Large intestine (tissue), 3 donors: ENCODE data around the gene ZNF516. TPM values are rescaled to one million over a fixed set of nuclear protein-coding genes. Genes with fewer than 3 reads are reported as not detected.

Experiments used
- DNase-seq, 2 donors: peaks; one replicate each; pipeline versions ENCODE4 v3.0.0 to v3.0.0-alpha.2; 2013
- H3K27ac ChIP-seq: one replicate; pipeline ENCODE4 v1.5.1; 2013; ENCODE audit warnings: low read length
- H3K27me3 ChIP-seq: 2 replicates; pipeline ENCODE4 v1.6.1; 2013; ENCODE audit warnings: low read length; ENCODE audit not compliant: control insufficient read depth, insufficient read depth
- H3K36me3 ChIP-seq: 2 replicates; pipeline ENCODE4 v1.6.1; 2013; ENCODE audit warnings: low read length; ENCODE audit not compliant: control insufficient read depth, insufficient read depth
- H3K4me1 ChIP-seq: one replicate; pipeline ENCODE4 v1.6.1; 2013; ENCODE audit warnings: low read length; ENCODE audit not compliant: control insufficient read depth, insufficient read depth
- H3K4me3 ChIP-seq: one replicate; pipeline ENCODE4 v1.5.1; 2013; ENCODE audit warnings: low read length
- H3K9me3 ChIP-seq: one replicate; pipeline ENCODE4 v1.6.1; 2013; ENCODE audit warnings: mild to moderate bottlenecking, low read depth, low read length, moderate library complexity; ENCODE audit not compliant: control insufficient read depth
- WGBS: methylation state at CpG from one replicate; pipeline ENCODE4 v1.1.5; 2013; ENCODE audit warnings: low lambda C conversion rate; ENCODE audit not compliant: insufficient coverage; 5-methylcytosine and 5-hydroxymethylcytosine counted together
- polyA plus RNA-seq: library from polyadenylated mRNA; unstranded; fragments of 120-200 nt; gene quantifications from one replicate; pipeline ENCODE4 v1.2.1, GENCODE V29; 2013

ZNF516 gene
- polyA plus RNA-seq, 1 donor, result 18.4 TPM

DNA sequence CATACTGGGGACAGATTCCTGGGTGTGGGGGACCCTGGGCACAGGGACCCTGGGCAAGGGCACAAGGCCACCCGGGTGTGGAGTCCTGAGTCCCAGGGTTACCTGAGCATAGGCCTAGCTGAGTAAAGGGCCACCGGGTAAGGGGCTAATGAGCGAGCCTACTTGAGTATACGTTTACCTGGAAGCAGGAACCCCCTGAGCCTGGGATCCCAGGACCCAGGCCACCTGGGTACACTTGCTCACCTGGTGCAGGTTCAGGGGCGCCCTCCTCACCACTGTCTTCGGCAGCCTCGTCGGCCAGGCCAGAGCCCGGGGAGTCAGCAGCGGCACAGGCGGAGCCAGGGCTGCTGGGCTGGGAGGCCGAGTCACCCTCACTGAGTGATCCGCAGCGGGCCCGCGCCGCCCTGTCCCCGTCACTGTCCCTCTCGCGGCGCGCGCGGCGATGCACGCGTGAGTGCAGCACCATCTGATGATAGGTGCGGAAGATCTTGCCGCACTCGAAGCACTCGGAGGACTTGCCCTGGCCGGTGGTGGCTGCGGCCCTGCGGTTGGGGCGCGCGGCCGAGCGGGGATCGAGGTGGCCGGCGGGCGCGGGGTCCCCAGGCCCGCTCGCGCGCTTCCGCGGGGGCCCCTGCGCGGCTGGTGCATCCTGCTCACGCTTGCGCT is 53.9 kb downstream of the ZNF516 start:
- Histone ChIP-seq H3K27ac (no peak overlapping the region), H3K4me3 (no peak overlapping the region), H3K9me3 (peaks cover 10% of the 10 kb centered on the region), H3K4me1 (no peaks in the 10 kb centered on the region), H3K27me3 (no peaks in the 10 kb centered on the region), H3K36me3 (peaks cover 50% of the 10 kb centered on the region)
- DNase-seq, result no peak
- WGBS, result 100% methylated on average over 6 of the region's 54 CpGs

GRCh38 chr18:76437910-76438309 is 57.1 kb downstream of the ZNF516 start:
- H3K27me3 ChIP-seq, result no peaks in the 10 kb centered on the region
- H3K4me1 ChIP-seq, result no peaks in the 10 kb centered on the region
- H3K4me3 ChIP-seq, result no peak overlapping the region
- peaks cover 77% of the 10 kb centered on the region for H3K36me3 ChIP-seq
- DNase-seq, result no peak
- no peak overlapping the region for H3K27ac ChIP-seq
- WGBS, result no CpG with 5 or more reads among the region's 8 CpGs
- peaks cover 10% of the 10 kb centered on the region for H3K9me3 ChIP-seq

- Histone ChIP-seq H3K36me3 (peaks cover 77% of the 10 kb centered on the region), H3K9me3 (peaks cover 6% of the 10 kb centered on the region), H3K4me1 (no peaks in the 10 kb centered on the region), H3K27ac (no peak overlapping the region), H3K27me3 (no peaks in the 10 kb centered on the region), H3K4me3 (no peak overlapping the region)
- DNase-seq, result no peak
- WGBS, result 83% methylated on average over 2 of the region's 11 CpGs
Measured at GRCh38 chr18:76437011-76437410, 58.0 kb downstream of the ZNF516 start.

DNA sequence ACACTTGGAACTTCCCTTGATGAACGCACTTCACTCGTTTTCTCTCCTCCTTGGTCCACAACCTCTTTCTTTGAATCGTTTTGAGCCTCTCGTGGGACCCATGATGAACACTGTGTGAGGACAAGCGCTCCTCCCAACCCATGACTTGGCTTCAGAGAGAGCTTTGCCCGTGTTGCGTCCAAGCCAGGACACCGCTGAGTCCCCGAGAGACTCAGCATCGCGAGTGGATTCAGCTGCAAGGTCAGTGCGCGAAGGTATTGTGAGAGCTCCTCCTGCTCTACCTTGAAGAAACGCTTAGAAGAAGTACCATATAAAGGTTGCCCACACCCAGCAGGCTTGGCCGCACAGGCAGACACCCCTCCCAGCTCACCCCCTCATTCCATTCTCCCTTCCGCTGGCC is 58.7 kb downstream of the ZNF516 start:
- Histone ChIP-seq H3K36me3 (peaks cover 72% of the 10 kb centered on the region), H3K27me3 (no peaks in the 10 kb centered on the region), H3K9me3 (no peaks in the 10 kb centered on the region), H3K27ac (no peak overlapping the region), H3K4me1 (no peaks in the 10 kb centered on the region), H3K4me3 (no peak overlapping the region)
- WGBS, result 100% methylated on average over 1 of the region's 16 CpGs
- no peak for DNase-seq

- Histone ChIP-seq H3K27ac (no peak overlapping the region), H3K36me3 (peaks cover 64% of the 10 kb centered on the region), H3K4me3 (no peak overlapping the region), H3K4me1 (no peaks in the 10 kb centered on the region), H3K9me3 (no peaks in the 10 kb centered on the region), H3K27me3 (no peaks in the 10 kb centered on the region)
- DNase-seq, result no peak
- 100% methylated on average over 1 of the region's 17 CpGs for WGBS
Measured at GRCh38 chr18:76435316-76435989, 59.6 kb downstream of the ZNF516 start.

DNA sequence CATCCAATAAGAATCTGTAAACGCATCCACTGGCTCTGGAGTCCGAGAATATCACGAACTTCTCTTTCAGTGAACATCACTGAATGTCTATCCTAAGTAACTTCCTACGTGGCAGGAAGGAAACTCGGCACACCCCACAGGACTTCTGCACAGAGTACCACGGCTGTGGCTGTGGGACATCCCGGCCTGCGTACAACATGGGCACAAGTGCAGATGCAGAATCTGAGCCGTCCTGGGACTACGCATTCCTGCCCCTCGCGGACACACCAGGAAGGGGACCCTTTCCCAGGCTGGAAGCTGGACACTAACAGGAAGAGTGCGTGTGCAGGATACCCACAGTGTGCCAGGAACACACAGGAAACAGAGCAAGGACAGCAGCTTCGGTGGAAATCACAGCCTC is 60.6 kb downstream of the ZNF516 start:
- no CpG with 5 or more reads among the region's 14 CpGs for WGBS

DNA sequence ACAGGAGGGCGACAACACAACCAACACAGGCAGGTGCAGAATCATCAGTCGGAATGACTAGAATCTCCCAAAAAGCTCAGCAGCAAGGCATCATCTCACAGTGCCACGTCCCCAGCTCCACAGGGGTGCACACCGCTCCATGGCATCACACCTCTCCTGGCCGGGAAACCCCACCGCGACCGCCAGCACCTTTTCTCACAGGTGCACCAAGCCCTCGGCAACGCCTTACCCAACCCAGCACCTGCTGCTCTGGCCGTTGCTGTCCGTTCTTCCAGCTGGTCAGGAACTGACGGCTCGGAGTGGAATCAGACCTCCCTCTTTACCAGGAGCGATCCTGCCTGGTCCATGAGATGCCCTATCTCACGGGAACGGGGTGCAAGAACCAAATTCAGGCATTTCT is 61.3 kb downstream of the ZNF516 start:
- peaks cover 2% of the 10 kb centered on the region for H3K9me3 ChIP-seq
- no peak overlapping the region for H3K27ac ChIP-seq
- WGBS, result 100% methylated on average over 1 of the region's 17 CpGs
- peaks cover 55% of the 10 kb centered on the region for H3K36me3 ChIP-seq
- no peak for DNase-seq
- H3K27me3 ChIP-seq, result no peaks in the 10 kb centered on the region
- no peak overlapping the region for H3K4me3 ChIP-seq
- H3K4me1 ChIP-seq, result no peaks in the 10 kb centered on the region

More for the DNA sequence above, 60.6 kb downstream of the ZNF516 start:
- Histone ChIP-seq H3K27me3 (no peaks in the 10 kb centered on the region), H3K36me3 (peaks cover 59% of the 10 kb centered on the region), H3K27ac (no peak overlapping the region), H3K4me3 (no peak overlapping the region), H3K4me1 (no peaks in the 10 kb centered on the region), H3K9me3 (no peaks in the 10 kb centered on the region)
- DNase-seq, result no peak

GRCh38 chr18:76432970-76433767 is 61.9 kb downstream of the ZNF516 start:
- no peak overlapping the region for H3K4me3 ChIP-seq
- no peaks in the 10 kb centered on the region for H3K4me1 ChIP-seq
- H3K27me3 ChIP-seq, result no peaks in the 10 kb centered on the region
- peaks cover 55% of the 10 kb centered on the region for H3K36me3 ChIP-seq
- 100% methylated on average over 1 of the region's 25 CpGs for WGBS
- peaks cover 2% of the 10 kb centered on the region for H3K9me3 ChIP-seq
- DNase-seq, result no peak
- H3K27ac ChIP-seq, result no peak overlapping the region

DNA sequence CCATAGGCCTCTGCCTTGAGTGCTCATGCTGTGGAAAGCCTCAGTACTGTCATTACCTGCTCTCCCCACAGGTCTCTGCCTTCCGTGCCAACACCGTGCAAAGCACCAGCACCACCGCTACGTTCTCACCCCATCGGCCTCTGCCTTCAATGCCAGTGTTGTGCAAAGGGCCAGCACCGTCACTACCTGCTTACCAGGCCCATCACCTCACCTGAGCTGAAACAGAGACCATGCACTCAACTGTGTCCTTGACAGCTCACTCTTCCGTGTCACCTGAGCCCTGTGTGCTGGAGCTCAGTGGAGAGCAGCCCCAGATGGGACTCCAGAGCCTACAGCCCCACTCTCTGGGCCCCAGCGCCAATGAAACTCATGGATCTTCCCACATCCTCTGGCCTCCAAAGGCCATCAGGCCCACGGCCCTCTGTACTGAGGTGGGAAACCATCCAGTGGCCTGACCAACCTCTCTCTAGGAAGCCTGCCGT is 62.7 kb downstream of the ZNF516 start:
- H3K36me3 ChIP-seq, result peaks cover 48% of the 10 kb centered on the region
- no peaks in the 10 kb centered on the region for H3K27me3 ChIP-seq
- WGBS, result no CpG with 5 or more reads among the region's 10 CpGs
- H3K4me3 ChIP-seq, result no peak overlapping the region
- no peaks in the 10 kb centered on the region for H3K4me1 ChIP-seq
- no peak for DNase-seq
- peaks cover 2% of the 10 kb centered on the region for H3K9me3 ChIP-seq
- H3K27ac ChIP-seq, result no peak overlapping the region

- WGBS, result no CpG with 5 or more reads among the region's 29 CpGs
- Histone ChIP-seq H3K36me3 (peaks cover 42% of the 10 kb centered on the region), H3K9me3 (peaks cover 2% of the 10 kb centered on the region), H3K27ac (no peak overlapping the region), H3K4me3 (no peak overlapping the region), H3K27me3 (no peaks in the 10 kb centered on the region), H3K4me1 (no peaks in the 10 kb centered on the region)
- DNase-seq, result no peak
Measured at GRCh38 chr18:76431437-76432273, 63.4 kb downstream of the ZNF516 start.
